HepG2 (cell line): Measurements from ENCODE around the gene KCNAB2. TPM values are rescaled to one million over a fixed set of nuclear protein-coding genes. Genes with fewer than 3 reads are reported as not detected.

Source experiments
- ATAC-seq: fragments of 200-7000 bp; cut with Tn5 transposase; 3 replicates; pipeline ENCODE4 v1.9.1; 2020; ENCODE audit warnings: mild to moderate bottlenecking, moderate library complexity
- BruUV-seq: library from RNA; stranded (reverse); fragments of 400-500 nt; replicated peaks from 2 replicates; lab custom pipeline; 2021; lab: Mats Ljungman, UMichigan
- CTCF ChIA-PET: fragments of 300-600 bp; formaldehyde crosslinking; extraction: SDS; loops from one replicate; lab custom pipeline; 2021; ENCODE audit warnings: low total read pairs, inconsistent platforms, low intra/inter-chr PET ratio; lab: Yijun Ruan, JAX
- POLR2A ChIA-PET: fragments of 350-600 bp; sonication (Branson Sonifier 250); formaldehyde crosslinking; loops from one replicate; lab custom pipeline; 2020; ENCODE audit warnings: antibody characterized with exemption, inconsistent platforms; lab: Yijun Ruan, JAX
- DNase-seq: peaks from one replicate; pipeline ENCODE4 v3.0.0-alpha.2; 2015; ENCODE audit warnings: low spot score
- FAIRE-seq: peaks from 3 replicates; lab custom pipeline; 2011; peaks lifted over from hg19 to GRCh38; lab: Jason Lieb, UNC
- H2AFZ ChIP-seq: one replicate; pipeline ENCODE4 v1.6.1; 2011; ENCODE audit warnings: low read length, inconsistent platforms
- H3K27ac ChIP-seq: fragments of 300-600 bp; 3 replicates; pipeline ENCODE4 v1.8.0; 2011; ENCODE audit warnings: mixed run types, mild to moderate bottlenecking, mixed read lengths, low read length, inconsistent platforms; ENCODE audit not compliant: insufficient read depth; ENCODE audit errors: extremely low read length
- H3K27me3 ChIP-seq, 2 experiments: fragments of 200-600 bp in 1 of 2; 2 replicates in 1 of 2; 3 replicates in 1 of 2; pipeline versions ENCODE4 v1.6.0 to v1.8.0; 2011; ENCODE audit warnings: low read length in 2 of 2, mild to moderate bottlenecking in 2 of 2, moderate library complexity in 2 of 2, inconsistent platforms in 1 of 2; ENCODE audit not compliant: insufficient read depth in 2 of 2, control insufficient read depth in 1 of 2
- H3K36me3 ChIP-seq, 2 experiments: fragments of 200-600 bp in 1 of 2; replicated peaks in 1 of 2; 2 replicates in 1 of 2; 3 replicates in 1 of 2; pipeline versions ENCODE4 v1.5.1 to v1.8.0; 2011; ENCODE audit warnings: low read length in 2 of 2, inconsistent platforms in 1 of 2; ENCODE audit not compliant: insufficient read depth in 2 of 2, control insufficient read depth in 1 of 2
- H3K4me1 ChIP-seq: 2 replicates; pipeline ENCODE4 v1.5.1; 2012; ENCODE audit warnings: low read length, inconsistent platforms; ENCODE audit not compliant: insufficient read depth
- H3K4me2 ChIP-seq: 2 replicates; pipeline ENCODE4 v1.6.0; 2011; ENCODE audit warnings: low read depth, low read length, inconsistent platforms
- H3K4me3 ChIP-seq, 3 experiments: fragments of 200-600 bp in 1 of 3; sonication (generic), shearing (Covaris generic) in 1 of 3; replicated peaks in 1 of 3; 2 replicates each; pipeline ENCODE4 v1.5.1; 2011 to 2016; ENCODE audit warnings: low read length in 3 of 3, inconsistent platforms in 2 of 3, low read depth in 2 of 3, mild to moderate bottlenecking in 2 of 3, control low read depth in 1 of 3, mixed read lengths in 1 of 3; ENCODE audit not compliant: insufficient read depth in 1 of 3
- H3K79me2 ChIP-seq: one replicate; pipeline ENCODE4 v1.6.1; 2011; ENCODE audit warnings: low read length, inconsistent platforms; ENCODE audit not compliant: insufficient read depth
- H3K9ac ChIP-seq: 2 replicates; pipeline ENCODE4 v1.6.0; 2011; ENCODE audit warnings: mild to moderate bottlenecking, low read depth, low read length, inconsistent platforms; ENCODE audit not compliant: insufficient read depth
- H3K9me3 ChIP-seq: 2 replicates; pipeline ENCODE4 v1.5.1; 2012; ENCODE audit warnings: mild to moderate bottlenecking, low read length
- H4K20me1 ChIP-seq: 2 replicates; pipeline ENCODE4 v1.6.0; 2011; ENCODE audit warnings: inconsistent platforms, mild to moderate bottlenecking, low read length, moderate library complexity; ENCODE audit not compliant: insufficient read depth
- HNF4A ChIP-seq: sonication (generic); formaldehyde crosslinking; IDR thresholded peaks from 2 replicates; pipeline ENCODE4 v1.4.0; 2020; ENCODE audit warnings: missing genetic modification reagents
- PITX1 ChIP-seq: sonication (generic); formaldehyde crosslinking; IDR thresholded peaks from 2 replicates; pipeline ENCODE4 v1.5.1; 2020; ENCODE audit warnings: mild to moderate bottlenecking, missing genetic modification reagents
- SCMH1 ChIP-seq: sonication (generic); formaldehyde crosslinking; IDR thresholded peaks from 2 replicates; pipeline ENCODE4 v1.9.0; 2021; ENCODE audit warnings: missing genetic modification reagents, mild to moderate bottlenecking, borderline replicate concordance
- ZFP90 ChIP-seq: sonication (generic); formaldehyde crosslinking; IDR thresholded peaks from 2 replicates; pipeline ENCODE4 v1.8.0; 2022; ENCODE audit warnings: missing genetic modification reagents, mild to moderate bottlenecking, inconsistent platforms, borderline replicate concordance
- ZFYVE20 ChIP-seq: sonication (generic); formaldehyde crosslinking; IDR thresholded peaks from 2 replicates; pipeline ENCODE4 v1.8.0; 2023; ENCODE audit warnings: low read depth, mild to moderate bottlenecking, moderate library complexity, missing genetic modification reagents, borderline replicate concordance
- ZNF580 ChIP-seq: IDR thresholded peaks from 2 replicates; pipeline ENCODE4 v1.6.1; 2016; ENCODE audit warnings: low read depth, borderline replicate concordance
- ZNF629 ChIP-seq: sonication (generic); formaldehyde crosslinking; conservative IDR thresholded peaks from 2 replicates; pipeline ENCODE4 v1.5.0; 2020; ENCODE audit warnings: missing genetic modification reagents
- WGBS: methylation state at CpG from one replicate; pipeline ENCODE4 v1.1.6; 2017; ENCODE audit warnings: low lambda C conversion rate; 5-methylcytosine and 5-hydroxymethylcytosine counted together
- in situ Hi-C: cut with HindIII; loops from 2 replicates; pipeline ENCODE4 v1.10.0; 2017; ENCODE audit warnings: low pct_unique_long_range_greater_than_20kb; ENCODE audit not compliant: extremely low pct_ligation_motif_present
- intact Hi-C: fragments of 100-400 bp; cut with micrococcal nuclease; formaldehyde crosslinking; loops from one replicate; pipeline ENCODE4 v1.10.0; 2022; ENCODE audit not compliant: unreplicated experiment
- polyA plus RNA-seq, 8 experiments: library from polyadenylated mRNA; depleted of rRNA in 3 of 8; stranded (reverse) in 7 of 8; unstranded in 1 of 8; fragments of >200 nt; fragmentation: Illumina TruSeq in 4 of 8; extraction: Trizol in 4 of 8; gene quantifications; 2 replicates each; pipeline versions ENCODE4 v1.2.1 to v1.2.3, GENCODE V29; 2011 to 2016; ENCODE audit warnings: low read depth in 4 of 8, missing spikeins in 1 of 8, mixed read lengths in 1 of 8; ENCODE audit not compliant: insufficient read depth in 1 of 8
- total RNA-seq, 5 experiments: library from RNA; depleted of rRNA; stranded (reverse); fragments of >200 nt; fragmentation: Illumina TruSeq; extraction: Trizol; gene quantifications; 2 replicates each; pipeline ENCODE4 v1.2.3, GENCODE V29; 2016; ENCODE audit warnings: low read depth in 1 of 5

Gene KCNAB2
- total and polyA plus RNA-seq, 2 of the 13 experiments (the other 11 are each of a cell fraction or from before 2014, with no cell fraction given): 6.2 to 8.8 TPM

DNA sequence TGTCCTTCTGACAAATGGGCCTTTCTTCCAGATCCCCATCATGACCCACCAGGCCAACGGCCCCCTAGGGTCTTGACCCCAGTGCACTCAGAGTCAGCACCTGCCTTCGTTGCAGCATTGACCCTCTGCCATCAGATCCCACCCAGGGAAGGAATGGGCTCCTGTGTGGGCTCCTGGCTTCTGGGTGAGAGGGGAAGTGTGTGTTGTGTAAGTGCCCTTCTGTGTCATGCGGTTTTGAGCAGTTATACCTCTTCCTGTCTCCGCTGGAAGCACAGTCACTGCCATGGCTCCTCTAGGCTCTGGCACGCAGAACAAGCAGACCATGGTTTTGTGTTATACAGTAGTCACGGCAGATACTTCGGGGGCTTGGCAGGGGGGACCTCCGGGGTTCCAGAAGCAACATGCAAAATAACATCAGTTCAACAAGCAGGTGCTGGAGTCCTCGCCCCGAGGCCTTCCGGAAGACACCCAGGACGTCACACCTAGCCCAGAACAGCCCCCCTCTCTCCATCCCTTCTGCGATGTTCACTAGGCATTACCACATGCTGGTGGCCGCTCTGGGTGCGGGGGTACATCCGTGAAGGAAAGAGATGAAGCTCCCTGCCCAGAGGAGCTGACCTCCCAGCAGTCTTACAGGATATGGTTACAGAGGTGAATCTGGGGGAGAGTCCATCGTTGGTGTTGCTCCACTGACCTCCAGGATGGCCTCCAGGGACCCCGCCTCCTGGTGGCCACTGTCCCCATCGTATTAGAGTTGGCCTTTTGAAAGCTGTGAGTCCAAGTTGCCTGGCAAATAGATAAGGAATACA lies 17.4 kb upstream of the KCNAB2 start (continued):
- TF ChIP-seq PITX1 (CRISPR knock-in tag): no peak
- no peak for TF ChIP-seq ZNF580 (CRISPR knock-in tag)
- no peak for TF ChIP-seq SCMH1 (CRISPR knock-in tag)
- TF ChIP-seq ZFP90: no peak
- TF ChIP-seq HNF4A: no peak

GRCh38 chr1:6029351-6029750 lies 16.3 kb upstream of the KCNAB2 start:
- no peak overlapping the region for H3K4me2 ChIP-seq
- DNase-seq (no peak), FAIRE-seq (no peak), ATAC-seq (no peak)
- H3K36me3 ChIP-seq: no peaks in the 10 kb centered on the region
- no peaks in the 10 kb centered on the region for H4K20me1 ChIP-seq
- in situ Hi-C loops (no loop called here), intact Hi-C loops (no loop called here)
- no peaks in the 10 kb centered on the region for H3K79me2 ChIP-seq
- peaks cover 41% of the 10 kb centered on the region for H3K4me1 ChIP-seq
- no peak overlapping the region for H3K9ac ChIP-seq
- H3K27me3 ChIP-seq: peaks cover 0 to 1% of the 10 kb centered on the region in 2 experiments; a peak in 1 of 5 replicates
- POLR2A ChIA-PET: no interaction called here
- CTCF ChIA-PET: no interaction called here
- no peak overlapping the region for H3K27ac ChIP-seq
- BruUV-seq: no TSS peak
- H3K4me3 ChIP-seq: no peak overlapping the region
- H3K9me3 ChIP-seq: no peaks in the 10 kb centered on the region
- 83% methylated on average over 3 of the region's 5 CpGs for WGBS
- no peak overlapping the region for H2AFZ ChIP-seq
- no peak for TF ChIP-seq ZFYVE20
- TF ChIP-seq ZNF629 (CRISPR knock-in tag): peak; percentile 52; the same call in 1 of the 2 replicates
